ENCODE data around the gene WDR41.

WDR41 gene

GRCh38 chr5:77423022-77423750 lies 68.9 kb downstream of the WDR41 start:
- peaks cover 2% of the 10 kb centered on the region for H3K36me3 ChIP-seq (ENCODE audit: control insufficient read depth, insufficient read depth, low read length)
- no peak for TF ChIP-seq CTCF (IDR thresholded peaks at IDR 0.05; ENCODE audit: insufficient read depth, low read length, poor library complexity, severe bottlenecking)
- DNase-seq (ENCODE audit: extremely low read depth, insufficient read length), result peak; percentile 9
- H3K27me3 ChIP-seq (replicated peaks; ENCODE audit: control insufficient read depth, insufficient read depth, low read length), result no peaks in the 10 kb centered on the region
- H3K4me3 ChIP-seq (replicated peaks; ENCODE audit: low read depth, low read length), result no peak overlapping the region

DNA sequence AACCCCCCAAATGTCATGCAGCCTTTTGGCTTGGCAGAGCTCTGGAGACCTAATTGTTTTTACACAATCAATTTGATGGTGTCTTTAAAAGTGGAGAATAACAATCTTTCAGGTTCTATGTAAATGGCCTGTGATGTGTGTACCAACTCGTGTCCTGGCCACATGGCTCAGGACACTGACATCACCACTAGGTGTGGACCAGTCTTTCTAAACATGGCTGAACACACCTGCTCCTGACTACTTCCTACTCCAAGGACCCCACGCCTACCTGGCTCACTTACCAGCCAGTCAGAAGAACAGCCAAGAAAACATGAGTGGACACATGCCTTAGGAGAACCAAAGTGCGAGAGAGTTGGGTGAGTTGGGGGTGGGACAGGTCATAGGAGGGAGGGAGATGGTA lies 71.2 kb downstream of the WDR41 start:
- no peak for DNase-seq (ENCODE audit: extremely low read depth, insufficient read length)
- H3K36me3 ChIP-seq (ENCODE audit: control insufficient read depth, insufficient read depth, low read length), result no peaks in the 10 kb centered on the region; the same call in 1 of the 2 replicates
- H3K27me3 ChIP-seq (replicated peaks; ENCODE audit: control insufficient read depth, insufficient read depth, low read length), result no peaks in the 10 kb centered on the region
- no peak overlapping the region for H3K4me3 ChIP-seq (replicated peaks; ENCODE audit: low read depth, low read length)
- TF ChIP-seq CTCF (IDR thresholded peaks at IDR 0.05; ENCODE audit: insufficient read depth, low read length, poor library complexity, severe bottlenecking), result no peak

- DNase-seq (ENCODE audit: extremely low read depth, insufficient read length), result no peak
- Histone ChIP-seq H3K27me3 (replicated peaks; ENCODE audit: control insufficient read depth, insufficient read depth, low read length) (no peaks in the 10 kb centered on the region), H3K4me3 (replicated peaks; ENCODE audit: low read depth, low read length) (no peak overlapping the region), H3K36me3 (ENCODE audit: control insufficient read depth, insufficient read depth, low read length) (no peaks in the 10 kb centered on the region)
- TF ChIP-seq CTCF (IDR thresholded peaks at IDR 0.05; ENCODE audit: insufficient read depth, low read length, poor library complexity, severe bottlenecking), result no peak
Observed at GRCh38 chr5:77419644-77420582, 72.2 kb downstream of the WDR41 start.

- Histone ChIP-seq H3K4me3 (replicated peaks; ENCODE audit: low read depth, low read length) (no peak overlapping the region), H3K27me3 (replicated peaks; ENCODE audit: control insufficient read depth, insufficient read depth, low read length) (no peaks in the 10 kb centered on the region), H3K36me3 (ENCODE audit: control insufficient read depth, insufficient read depth, low read length) (no peaks in the 10 kb centered on the region)
- TF ChIP-seq CTCF (IDR thresholded peaks at IDR 0.05; ENCODE audit: insufficient read depth, low read length, poor library complexity, severe bottlenecking), result no peak
- no peak for DNase-seq (ENCODE audit: extremely low read depth, insufficient read length)
Observed at GRCh38 chr5:77418601-77419581, 73.2 kb downstream of the WDR41 start.

- no peak for DNase-seq (ENCODE audit: extremely low read depth, insufficient read length)
- no peak overlapping the region for H3K4me3 ChIP-seq (replicated peaks; ENCODE audit: low read depth, low read length)
- H3K36me3 ChIP-seq (ENCODE audit: control insufficient read depth, insufficient read depth, low read length), result no peaks in the 10 kb centered on the region
- H3K27me3 ChIP-seq (replicated peaks; ENCODE audit: control insufficient read depth, insufficient read depth, low read length), result no peaks in the 10 kb centered on the region
- TF ChIP-seq CTCF (IDR thresholded peaks at IDR 0.05; ENCODE audit: insufficient read depth, low read length, poor library complexity, severe bottlenecking), result no peak
Observed at GRCh38 chr5:77418162-77418561, 74.0 kb downstream of the WDR41 start.

Measured in GM06990 (cell line).